Psoas muscle (tissue), 8 donors: ENCODE results near the gene PTPRD. TPM values are rescaled to one million over a fixed set of nuclear protein-coding genes. Genes with fewer than 3 reads are reported as not detected.

ENCODE experiments used
- ATAC-seq, 4 donors: fragments of 200-7000 bp; cut with Tn5 transposase; one replicate each; pipeline ENCODE4 v1.9.1; 2020; ENCODE audit warnings: moderate library complexity in 3 of 4, mild to moderate bottlenecking in 2 of 4
- DNase-seq, 2 donors: peaks; one replicate each; pipeline ENCODE4 v3.0.0-alpha.2; 2020
- H3K27ac ChIP-seq: fragments of 200-600 bp; one replicate; pipeline ENCODE4 v1.8.0; 2022
- H3K27me3 ChIP-seq, 3 donors: fragments of 200-600 bp in 1 of 3; one replicate each; pipeline versions ENCODE4 v1.6.1 to v1.8.0; 2013 to 2022; ENCODE audit warnings: low read length in 2 of 3, mild to moderate bottlenecking in 2 of 3, moderate library complexity in 1 of 3; ENCODE audit not compliant: insufficient read depth in 3 of 3
- H3K36me3 ChIP-seq, 2 donors: fragments of 200-600 bp in 1 of 2; one replicate each; pipeline versions ENCODE4 v1.6.1 to v1.8.0; 2013 to 2022; ENCODE audit warnings: low read depth in 1 of 2, mild to moderate bottlenecking in 1 of 2, moderate library complexity in 1 of 2; ENCODE audit not compliant: insufficient read depth in 1 of 2
- H3K4me1 ChIP-seq: fragments of 200-600 bp; one replicate; pipeline ENCODE4 v1.8.0; 2022
- H3K4me3 ChIP-seq: fragments of 200-600 bp; one replicate; pipeline ENCODE4 v1.8.0; 2022; ENCODE audit warnings: mild to moderate bottlenecking
- H3K9me3 ChIP-seq: fragments of 200-600 bp; one replicate; pipeline ENCODE4 v1.8.0; 2022
- CTCF ChIP-seq: fragments of 200-600 bp; IDR thresholded peaks from one replicate; pipeline ENCODE4 v1.8.0; 2022; ENCODE audit warnings: antibody characterized with exemption
- WGBS, 3 donors: extraction: QIAGEN DNeasy Blood & Tissue Kit; methylation state at CpG; one replicate each; pipeline versions ENCODE4 v1.1.6 to v1.1.7; 2013; 5-methylcytosine and 5-hydroxymethylcytosine counted together
- intact Hi-C, 2 donors: fragments of 100-400 bp; cut with DNase I; formaldehyde crosslinking; loops; one replicate each; pipeline versions ENCODE4 v1.11.0 to v1.14.2; 2022
- polyA plus RNA-seq, 3 donors: library from polyadenylated mRNA; stranded (reverse); fragments of 200-250 nt; gene quantifications; one replicate each; pipeline ENCODE4 v1.2.3, GENCODE V29; 2013
- total RNA-seq, 4 donors: library from RNA; stranded (reverse); fragmentation: NEBNext Ultra II Directional in 2 of 4; extraction: Animal tissue kit (Norgen Biotek cat#: 25700) in 2 of 4; gene quantifications; one replicate each; pipeline versions ENCODE4 v1.2.1 to v1.2.4, GENCODE V29; 2021 to 2023
- donor health status: healthy with polysubstance abuse.
- donor health status: DM: no; HTN: no; CAD: no; lungs with moderate emphysema.
- donor health status: Bipolar disorder and iron deficiency.
- donor health status: healthy.
- donor health status: DM: yes; HTN: yes; CAD: no.
- donor health status: DM: no; HTN: no; CAD: no.
- donor health status: DM: no; HTN: no; CAD: no.
- donor health status: DM: yes; HTN: yes; CAD: no.

The PTPRD gene
- total and polyA plus RNA-seq, 7 donors: 0.44 to 3.1 (median 0.91) TPM

DNA sequence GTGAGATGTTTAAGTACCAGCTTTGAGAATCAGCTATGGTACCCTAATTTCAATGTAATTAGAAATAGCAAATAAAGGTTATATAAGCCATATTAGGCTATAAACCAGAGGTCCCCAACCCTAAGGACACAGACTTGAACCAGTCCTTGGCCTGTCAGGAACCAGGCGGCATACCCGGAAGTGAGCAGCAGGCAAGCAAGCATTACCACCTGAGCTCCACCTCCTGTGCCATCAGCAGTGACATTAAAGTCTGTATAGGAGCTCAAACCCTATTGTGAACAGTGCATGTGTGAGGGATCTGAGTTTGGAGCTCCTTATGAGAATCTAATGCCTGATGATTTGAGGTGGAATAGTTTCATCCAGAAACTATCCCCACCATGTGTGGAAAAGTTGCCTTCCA is 1009.5 kb downstream of the PTPRD start:
- H3K36me3 ChIP-seq: no peaks in the 10 kb centered on the region
- no peak for ATAC-seq
- no peaks in the 10 kb centered on the region for H3K27me3 ChIP-seq
- 84 to 93% (median 88%) methylated on average over 2 of the region's 2 CpGs for WGBS, 3 donors
- DNase-seq: no peak
- intact Hi-C loops: no loop called here
- no peaks in the 10 kb centered on the region for H3K9me3 ChIP-seq
- H3K27ac ChIP-seq: no peak overlapping the region
- TF ChIP-seq CTCF: no peak
- H3K4me3 ChIP-seq: no peak overlapping the region
- no peaks in the 10 kb centered on the region for H3K4me1 ChIP-seq

- no peak for DNase-seq
- H3K9me3 ChIP-seq: no peaks in the 10 kb centered on the region
- H3K4me1 ChIP-seq: no peaks in the 10 kb centered on the region
- H3K4me3 ChIP-seq: no peak overlapping the region
- no peak for ATAC-seq
- 72 to 86% (median 79%) methylated on average over 1 of the region's 1 CpG for WGBS, 3 donors
- no peak overlapping the region for H3K27ac ChIP-seq
- H3K27me3 ChIP-seq: no peaks in the 10 kb centered on the region
- intact Hi-C loops: no loop called here
- no peak for TF ChIP-seq CTCF
- no peaks in the 10 kb centered on the region for H3K36me3 ChIP-seq
Measured at GRCh38 chr9:9598723-9599122, 1014.1 kb downstream of the PTPRD start.

DNA sequence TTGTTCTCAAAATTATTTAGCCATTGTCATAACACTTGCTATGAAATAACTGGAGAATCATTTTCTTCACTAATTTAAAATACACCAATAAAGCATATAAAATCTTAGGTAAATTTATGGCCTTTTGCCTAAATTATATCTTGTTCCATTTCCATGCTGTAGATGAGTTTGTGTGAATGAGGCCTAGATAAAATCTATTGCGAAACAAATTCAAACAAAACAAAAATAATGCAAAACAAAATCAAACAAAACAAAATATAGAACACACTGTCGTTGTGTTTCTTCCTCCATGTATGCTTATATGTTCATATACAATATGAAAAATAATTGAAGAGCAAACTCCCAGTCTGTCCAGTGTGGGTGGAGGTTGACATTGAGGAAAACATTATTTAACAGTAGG is 1020.7 kb downstream of the PTPRD start:
- ATAC-seq (no peak), DNase-seq (no peak)
- H3K27ac ChIP-seq: no peak overlapping the region
- peaks cover 0 to 2% (median 0%) of the 10 kb centered on the region in 3 donors for H3K27me3 ChIP-seq
- H3K36me3 ChIP-seq: no peaks in the 10 kb centered on the region
- intact Hi-C loops: no loop called here
- 83 to 87% (median 84%) methylated on average over 2 of the region's 2 CpGs for WGBS, 3 donors
- no peaks in the 10 kb centered on the region for H3K4me1 ChIP-seq
- no peak for TF ChIP-seq CTCF
- no peaks in the 10 kb centered on the region for H3K9me3 ChIP-seq
- H3K4me3 ChIP-seq: no peak overlapping the region

- intact Hi-C loops: no loop called here
- H3K36me3 ChIP-seq: no peaks in the 10 kb centered on the region
- H3K27me3 ChIP-seq: no peaks in the 10 kb centered on the region
- no peaks in the 10 kb centered on the region for H3K4me1 ChIP-seq
- no peak overlapping the region for H3K4me3 ChIP-seq
- ATAC-seq: no peak
- TF ChIP-seq CTCF: no peak
- no peak overlapping the region for H3K27ac ChIP-seq
- no peaks in the 10 kb centered on the region for H3K9me3 ChIP-seq
- WGBS, 3 donors: 54 to 82% (median 55%) methylated on average over 2 of the region's 2 CpGs
- no peak for DNase-seq
Measured at GRCh38 chr9:9585920-9586319, 1026.9 kb downstream of the PTPRD start.

DNA sequence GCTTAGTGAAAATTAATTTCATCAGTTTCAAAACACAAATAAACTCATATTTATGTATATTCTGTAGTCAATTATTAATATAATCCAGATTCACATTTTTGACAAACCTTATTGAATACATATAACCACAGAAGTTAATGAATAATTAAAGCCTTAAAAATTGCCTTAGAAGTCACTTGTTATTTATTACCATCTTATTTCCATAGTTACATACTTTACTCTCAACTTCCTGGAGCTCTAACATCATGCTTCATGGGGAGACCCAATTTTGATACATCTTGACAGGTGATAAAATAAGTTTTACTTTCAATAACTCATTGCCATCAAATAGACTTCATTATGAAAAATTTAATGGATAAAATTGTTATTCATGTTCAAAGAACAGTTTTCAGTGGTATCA is 1038.7 kb downstream of the PTPRD start:
- ATAC-seq: no peak
- TF ChIP-seq CTCF: no peak
- intact Hi-C loops: no loop called here

More for the DNA sequence above, 1038.7 kb downstream of the PTPRD start:
- no peaks in the 10 kb centered on the region for H3K27me3 ChIP-seq
- no peaks in the 10 kb centered on the region for H3K4me1 ChIP-seq
- DNase-seq: no peak
- H3K36me3 ChIP-seq: no peaks in the 10 kb centered on the region
- no peak overlapping the region for H3K27ac ChIP-seq
- no peaks in the 10 kb centered on the region for H3K9me3 ChIP-seq
- H3K4me3 ChIP-seq: no peak overlapping the region
